Fibroblast of gingiva (primary cell): ENCODE measurements around the gene MEF2C.

Experiments used
- DNase-seq: peaks from one replicate; pipeline ENCODE4 v3.0.0-alpha.2; 2011; ENCODE audit warnings: low read depth

Gene MEF2C

GRCh38 chr5:88756953-88757352 is 126.0 kb downstream of the MEF2C start:
- no peak for DNase-seq

GRCh38 chr5:88748666-88749065 is 134.3 kb downstream of the MEF2C start:
- no peak for DNase-seq

GRCh38 chr5:88746438-88746882 is 136.5 kb downstream of the MEF2C start:
- DNase-seq, result no peak

GRCh38 chr5:88745093-88745696 is 137.8 kb downstream of the MEF2C start:
- DNase-seq, result peak; percentile 13

- DNase-seq, result no peak
Observed at GRCh38 chr5:88743231-88743834, 139.7 kb downstream of the MEF2C start.

- no peak for DNase-seq
Observed at GRCh38 chr5:88741964-88742363, 141.0 kb downstream of the MEF2C start.

- DNase-seq, result no peak
Observed at GRCh38 chr5:88740604-88741185, 142.3 kb downstream of the MEF2C start.

- no peak for DNase-seq
Observed at GRCh38 chr5:88736494-88736893, 146.5 kb downstream of the MEF2C start.

GRCh38 chr5:88734983-88735382 is 148.0 kb downstream of the MEF2C start:
- no peak for DNase-seq

- no peak for DNase-seq
Observed at GRCh38 chr5:88734191-88734640, 148.8 kb downstream of the MEF2C start.

- no peak for DNase-seq
Observed at GRCh38 chr5:88732862-88733261, 150.1 kb downstream of the MEF2C start.

GRCh38 chr5:88732181-88732633 is 150.8 kb downstream of the MEF2C start:
- peak; percentile 33 for DNase-seq

- DNase-seq, result no peak
Observed at GRCh38 chr5:88729829-88730182, 153.2 kb downstream of the MEF2C start.

GRCh38 chr5:88729084-88729828 is 153.7 kb downstream of the MEF2C start:
- DNase-seq, result peak; percentile 61

- no peak for DNase-seq
Observed at GRCh38 chr5:88727705-88728313, 155.2 kb downstream of the MEF2C start.

- DNase-seq, result no peak
Observed at GRCh38 chr5:88725454-88725853, 157.5 kb downstream of the MEF2C start.

- DNase-seq, result no peak
Observed at GRCh38 chr5:88724201-88724600, 158.8 kb downstream of the MEF2C start.

GRCh38 chr5:88722546-88723073 is 160.4 kb downstream of the MEF2C start:
- no peak for DNase-seq

GRCh38 chr5:88719434-88719833 is 163.6 kb downstream of the MEF2C start:
- no peak for DNase-seq

- no peak for DNase-seq
Observed at GRCh38 chr5:88718736-88719135, 164.2 kb downstream of the MEF2C start.

GRCh38 chr5:88716101-88716500 is 166.9 kb downstream of the MEF2C start:
- DNase-seq, result no peak

- no peak for DNase-seq
Observed at GRCh38 chr5:88715503-88715902, 167.5 kb downstream of the MEF2C start.
